Mesenteric fat pad (tissue), 1 donor: ENCODE data around the gene CRTC1. TPM values are rescaled to one million over a fixed set of nuclear protein-coding genes. Genes with fewer than 3 reads are reported as not detected.
"Not testable (repeated sequence)": the region's sequence is repeated elsewhere in the genome, so short reads cannot be mapped to it uniquely, and the experiment has no call there.

ENCODE experiments used
- DNase-seq: peaks from one replicate; pipeline ENCODE4 v3.0.0-alpha.2; 2020; ENCODE audit warnings: low spot score
- total RNA-seq: library from RNA; stranded (reverse); fragmentation: NEBNext Ultra II Directional; extraction: Animal tissue kit (Norgen Biotek cat#: 25700); gene quantifications from one replicate; pipeline ENCODE4 v1.2.1, GENCODE V29; 2021
- donor health status: DM: yes; HTN: yes; CAD: no.

The CRTC1 gene
- total RNA-seq, 1 donor from 2014 or later: 13.9 TPM

DNA sequence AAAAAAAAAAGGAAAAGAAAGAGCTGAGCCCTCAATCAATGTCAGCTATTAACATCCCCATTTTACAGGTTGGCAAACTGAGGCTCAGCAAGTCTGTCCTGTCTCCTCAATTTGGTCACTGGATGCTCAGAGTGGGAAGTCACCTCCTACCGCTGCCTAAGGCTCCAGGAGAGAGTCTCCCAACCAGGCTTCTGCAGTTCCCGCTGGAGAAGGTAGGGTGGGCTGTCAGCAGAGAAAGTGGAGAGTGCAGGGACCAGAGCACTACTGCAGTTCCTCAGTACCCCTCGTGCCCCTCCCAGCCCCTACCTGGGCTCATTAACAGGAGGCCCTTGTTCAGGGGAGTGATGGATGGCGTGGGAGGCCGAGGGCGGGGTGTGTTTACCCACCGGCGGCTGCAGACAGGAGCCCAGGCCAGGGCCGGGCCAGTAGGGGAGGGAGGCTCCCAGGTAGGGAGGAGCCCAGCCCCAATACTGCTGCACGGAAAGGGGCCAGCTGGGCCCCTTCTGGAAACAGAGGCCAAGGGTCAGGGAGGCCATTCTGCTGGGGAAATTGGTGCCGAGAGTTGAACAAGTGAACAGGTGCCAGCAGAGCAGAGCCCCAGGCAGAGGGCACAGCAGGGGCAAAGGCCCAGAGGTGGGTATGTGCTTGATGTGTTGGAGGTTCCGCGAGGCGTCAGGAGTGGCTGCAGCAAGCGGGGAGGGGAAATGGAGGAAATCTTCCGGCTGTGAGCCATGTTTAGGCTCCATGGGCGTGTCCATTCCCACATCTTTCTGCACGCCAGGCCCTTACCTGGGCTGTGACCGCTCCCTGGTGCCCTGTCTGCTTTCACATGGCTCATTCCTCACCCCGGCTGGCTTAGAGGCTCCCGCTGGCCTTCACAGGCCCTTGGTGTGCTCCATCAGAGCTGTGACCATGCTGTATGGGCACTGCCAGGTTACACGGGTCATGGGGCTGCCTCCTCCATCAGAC is 115.2 kb downstream of the CRTC1 start:
- no peak for DNase-seq

GRCh38 chr19:18799389-18799970 is 116.0 kb downstream of the CRTC1 start:
- no peak for DNase-seq

DNA sequence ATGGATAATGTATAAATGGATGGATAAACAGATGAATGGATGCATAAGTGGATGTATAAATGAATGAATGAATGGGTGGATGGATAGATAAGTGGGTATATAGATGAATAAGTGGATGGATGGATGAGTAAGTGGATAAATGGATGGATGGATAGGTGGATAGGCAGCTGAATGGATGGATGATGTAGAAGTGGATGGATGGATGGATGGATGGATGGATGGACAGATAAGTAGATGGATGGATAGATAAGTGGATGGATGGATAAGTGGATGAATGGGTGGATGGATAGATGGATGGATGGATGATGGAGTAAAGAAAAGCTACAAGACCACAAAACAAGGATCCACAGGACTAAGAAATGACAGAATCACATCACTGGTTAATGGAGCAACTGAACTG is 116.6 kb downstream of the CRTC1 start:
- no peak for DNase-seq

- DNase-seq: no peak
Measured at GRCh38 chr19:18800636-18801035, 117.2 kb downstream of the CRTC1 start.

- no peak for DNase-seq
Measured at GRCh38 chr19:18802354-18802753, 118.9 kb downstream of the CRTC1 start.

DNA sequence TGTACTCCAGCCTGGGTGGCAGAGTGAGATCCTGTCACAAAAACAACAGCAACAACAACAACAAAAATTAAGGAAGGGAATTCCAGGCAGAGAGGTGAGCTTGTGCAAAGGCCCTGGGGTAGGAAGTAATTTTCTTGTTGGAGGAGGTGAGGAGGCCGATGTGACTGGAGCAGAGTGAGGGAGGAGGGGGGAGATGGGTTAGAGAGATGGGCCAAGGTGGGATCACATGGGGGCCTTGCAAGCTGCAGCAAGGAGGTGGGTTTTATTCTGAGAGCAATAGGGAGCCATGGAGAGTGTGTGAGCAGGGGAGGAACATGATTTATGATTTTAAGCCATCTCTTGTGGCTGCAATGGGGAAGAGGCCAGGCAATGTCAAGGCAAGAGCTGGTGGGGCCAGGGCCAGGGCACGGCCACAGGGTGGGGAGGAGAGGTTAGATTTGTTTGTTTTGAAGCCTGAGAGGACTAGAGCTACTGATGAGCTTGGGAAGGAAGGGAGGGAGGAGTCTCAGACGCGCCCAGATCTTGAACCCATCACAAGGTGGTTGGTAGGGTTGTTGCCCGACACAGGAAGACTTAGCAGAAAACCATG is 120.2 kb downstream of the CRTC1 start:
- DNase-seq: no peak

DNA sequence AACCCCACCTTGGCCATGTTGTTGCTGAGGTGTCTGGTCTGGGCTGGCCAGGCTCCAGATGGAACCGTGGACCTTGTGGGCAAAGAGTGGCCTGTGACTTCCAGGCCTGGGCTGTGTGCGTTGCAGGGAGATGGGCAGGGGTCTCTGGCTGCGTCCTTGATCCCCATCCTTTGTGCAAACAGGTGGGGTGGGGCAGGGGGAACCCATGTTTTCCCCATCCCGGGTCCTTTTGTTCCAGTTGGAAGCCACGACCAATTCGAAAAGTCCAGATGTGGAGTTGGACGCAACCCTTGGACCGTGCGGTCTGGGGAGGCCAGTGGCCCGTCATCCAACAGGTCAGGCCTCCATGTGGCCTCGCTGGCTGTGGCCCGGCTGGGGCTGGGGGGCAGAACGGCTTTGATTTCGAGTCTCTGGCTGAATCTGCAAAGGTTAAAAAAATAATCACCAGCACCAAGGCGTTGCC is 120.7 kb downstream of the CRTC1 start:
- no peak for DNase-seq

DNA sequence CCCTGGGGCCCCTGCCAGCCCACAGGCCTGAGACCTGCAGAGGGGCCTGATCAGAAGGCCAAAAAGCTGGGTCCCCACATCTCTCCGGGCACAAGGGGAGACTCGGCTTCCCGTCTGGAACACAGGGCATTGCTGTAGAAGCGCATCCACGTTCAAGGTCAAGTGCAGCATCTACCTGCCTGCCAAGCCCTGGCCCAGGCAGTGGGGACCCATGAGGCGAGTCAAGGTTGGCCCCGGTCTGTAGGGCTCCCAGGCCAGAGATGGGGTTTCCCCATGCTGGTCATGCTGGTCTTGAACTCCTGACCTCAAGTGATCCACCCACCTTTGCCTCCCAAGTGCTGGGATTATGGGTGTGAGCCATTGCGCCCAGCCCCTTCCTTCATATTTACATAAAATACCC is 121.2 kb downstream of the CRTC1 start:
- DNase-seq: no peak

- DNase-seq: no peak
Measured at GRCh38 chr19:18807861-18808331, 124.4 kb downstream of the CRTC1 start.

GRCh38 chr19:18809149-18809868 is 125.8 kb downstream of the CRTC1 start:
- no peak for DNase-seq

- DNase-seq: not testable (repeated sequence)
Measured at GRCh38 chr19:18811638-18812037, 128.2 kb downstream of the CRTC1 start.

GRCh38 chr19:18814063-18814462 is 130.6 kb downstream of the CRTC1 start:
- DNase-seq: no peak

DNA sequence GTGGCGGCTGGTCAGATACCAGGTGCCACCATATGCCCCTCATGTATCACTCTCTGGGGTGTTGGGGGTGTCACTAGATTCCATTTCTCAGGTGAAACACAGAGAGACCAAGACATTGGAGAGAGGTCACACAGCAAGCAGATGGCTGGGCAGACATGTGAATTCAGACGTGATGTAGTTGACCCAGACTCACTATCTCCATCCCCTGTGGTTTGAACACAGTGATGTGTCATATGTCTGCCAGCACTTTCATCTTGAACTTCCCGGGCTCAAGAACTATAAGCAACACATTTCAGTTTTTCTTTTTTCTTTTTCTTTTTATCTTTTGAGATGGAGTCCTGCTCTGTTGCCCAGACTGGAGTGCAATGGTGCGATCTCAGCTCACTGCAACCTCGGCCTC is 132.2 kb downstream of the CRTC1 start:
- DNase-seq: no peak

- not testable (repeated sequence) for DNase-seq
Measured at GRCh38 chr19:18816645-18817044, 133.2 kb downstream of the CRTC1 start.

DNA sequence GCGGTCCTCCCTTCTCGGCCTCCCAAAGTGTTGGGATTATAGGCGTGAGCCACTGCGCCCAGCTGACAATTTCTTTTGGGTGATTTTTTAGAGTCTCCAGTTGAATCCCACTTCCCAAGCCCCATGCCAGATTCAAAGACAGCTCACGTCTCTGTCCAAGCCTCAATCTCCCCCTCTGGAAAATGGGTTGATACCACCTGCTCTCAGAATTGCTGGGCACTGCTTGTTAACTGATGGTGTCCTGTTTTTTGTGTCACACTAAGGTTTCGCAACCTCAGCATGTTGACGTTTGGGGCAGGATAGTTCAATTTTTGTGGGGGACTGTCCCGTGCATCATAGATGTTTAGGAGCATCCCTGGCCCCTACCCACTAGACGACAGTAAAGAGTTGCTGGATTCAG is 134.1 kb downstream of the CRTC1 start:
- DNase-seq: no peak

DNA sequence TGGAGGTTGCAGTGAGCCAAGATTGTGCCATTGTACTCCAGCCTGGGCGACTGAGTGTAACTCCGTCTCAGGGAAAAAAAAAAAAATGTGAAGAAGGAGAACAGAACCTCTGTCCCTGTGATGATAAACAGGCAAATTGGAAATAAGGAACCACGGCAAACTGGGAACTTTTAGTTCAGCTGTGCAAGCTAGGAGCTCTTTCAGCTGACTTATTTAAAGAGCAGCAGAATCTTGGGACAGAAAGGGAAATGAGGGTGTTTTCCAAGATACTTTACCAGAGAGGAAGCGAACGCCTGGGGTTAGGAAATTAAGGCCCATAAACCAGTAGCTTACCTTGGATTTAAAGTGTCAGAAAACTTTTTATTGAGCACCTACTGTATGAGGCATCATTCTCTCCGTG is 145.3 kb downstream of the CRTC1 start:
- DNase-seq: no peak

DNA sequence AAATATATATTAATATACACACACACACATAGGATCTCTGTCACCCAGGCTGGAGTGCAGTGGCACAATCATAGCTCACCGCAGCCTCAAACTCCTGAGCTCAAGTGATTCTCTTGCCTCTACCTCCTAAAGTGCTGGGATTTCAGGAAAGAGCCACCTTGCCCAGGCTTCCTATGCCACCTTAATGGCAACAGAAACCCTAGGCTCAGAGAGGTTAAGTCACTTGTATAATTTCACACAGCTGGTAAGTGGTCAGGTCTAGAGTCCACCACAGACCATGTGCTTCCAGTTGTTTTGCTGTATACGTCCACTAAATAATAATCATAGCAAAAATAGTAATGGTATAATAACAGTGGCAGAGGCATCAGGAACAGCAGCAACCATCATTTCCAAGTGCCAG is 147.0 kb downstream of the CRTC1 start:
- DNase-seq: no peak

DNA sequence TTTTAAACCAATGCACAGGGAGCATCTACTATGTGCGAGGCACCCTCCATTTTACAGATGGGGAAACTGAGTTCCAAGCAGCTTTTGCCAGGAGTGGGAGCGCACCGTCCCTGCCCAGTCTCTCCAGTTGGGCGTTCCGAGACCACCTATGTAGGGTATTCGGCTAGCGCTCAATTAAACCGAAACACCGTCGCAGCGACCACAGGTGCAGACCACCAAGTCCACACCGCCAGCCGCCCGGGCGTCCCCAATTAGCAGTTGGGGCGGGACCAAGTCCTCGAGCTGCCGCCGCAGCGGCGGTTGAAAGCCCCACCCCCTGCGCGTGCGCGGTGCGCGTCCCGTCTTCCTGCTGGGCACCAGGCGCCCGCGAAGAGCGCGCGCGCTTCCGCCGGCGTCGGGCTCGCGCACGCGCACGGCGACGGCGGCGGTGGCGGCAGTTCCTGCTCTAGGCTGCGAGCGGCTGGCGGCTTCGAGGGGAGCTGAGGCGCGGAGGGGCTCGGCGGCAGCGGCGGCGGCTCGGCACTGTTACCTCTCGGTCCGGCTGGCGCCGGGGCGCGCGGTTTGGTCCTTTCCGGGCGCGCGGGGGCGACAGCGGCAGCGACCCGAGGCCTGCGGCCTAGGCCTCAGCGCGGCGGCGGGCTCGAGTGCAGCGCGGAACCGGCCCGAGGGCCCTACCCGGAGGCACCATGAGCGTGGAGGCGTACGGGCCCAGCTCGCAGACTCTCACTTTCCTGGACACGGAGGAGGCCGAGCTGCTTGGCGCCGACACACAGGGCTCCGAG is 148.2 kb downstream of the CRTC1 start, which contains the start of gene UPF1:
Gene UPF1 (plus strand): TSS at position 436 of the 782 bp plus-strand sequence. CDS start 251 bp downstream, at position 687.
- peak; percentile 99 for DNase-seq
